A673 (cell line): ENCODE data around the gene CIP2A. TPM values are rescaled to one million over a fixed set of nuclear protein-coding genes. Genes with fewer than 3 reads are reported as not detected.

Source experiments
- BruUV-seq: library from RNA; stranded (reverse); fragments of 400-500 nt; replicated peaks from 2 replicates; lab custom pipeline; 2021; lab: Mats Ljungman, UMichigan
- CTCF ChIA-PET: fragments of 300-600 bp; sonication (Branson Sonifier 250); formaldehyde crosslinking; loops from one replicate; lab custom pipeline; 2022; ENCODE audit warnings: antibody characterized with exemption; lab: Charles Lee
- POLR2A ChIA-PET: fragments of 300-600 bp; sonication (Branson Sonifier 250); formaldehyde crosslinking; loops from one replicate; lab custom pipeline; 2022; ENCODE audit warnings: antibody characterized with exemption; ENCODE audit not compliant: low non-redundant PET; lab: Charles Lee
- DNase-seq: peaks from one replicate; pipeline ENCODE4 v3.0.0-alpha.2; 2015; ENCODE audit warnings: low spot score
- H3K27ac ChIP-seq: fragments of 200-600 bp; sonication (generic); 2 replicates; pipeline ENCODE4 v1.5.1; 2016; ENCODE audit warnings: mixed run types, low read depth, mild to moderate bottlenecking, mixed read lengths, antibody characterized with exemption, low read length; ENCODE audit not compliant: poor library complexity, severe bottlenecking
- H3K27me3 ChIP-seq: fragments of 200-600 bp; sonication (generic); replicated peaks from 2 replicates; pipeline ENCODE4 v1.6.1; 2017; ENCODE audit warnings: mixed run types, low read depth, mild to moderate bottlenecking, mixed read lengths, antibody characterized with exemption, low read length; ENCODE audit not compliant: insufficient read depth, poor library complexity
- H3K36me3 ChIP-seq: fragments of 200-600 bp; sonication (generic); 2 replicates; pipeline ENCODE4 v1.6.1; 2016; ENCODE audit warnings: mixed run types, mild to moderate bottlenecking, mixed read lengths, antibody characterized with exemption, low read length; ENCODE audit not compliant: insufficient read depth, poor library complexity, severe bottlenecking
- H3K4me1 ChIP-seq: fragments of 200-600 bp; sonication (generic); 2 replicates; pipeline ENCODE4 v1.6.1; 2017; ENCODE audit warnings: mixed run types, mild to moderate bottlenecking, mixed read lengths, antibody characterized with exemption, low read length; ENCODE audit not compliant: insufficient read depth, poor library complexity, severe bottlenecking
- H3K4me3 ChIP-seq: fragments of 200-600 bp; sonication (generic); 2 replicates; pipeline ENCODE4 v1.5.1; 2016; ENCODE audit warnings: low read depth, mixed run types, mild to moderate bottlenecking, mixed read lengths, low read length; ENCODE audit not compliant: poor library complexity, severe bottlenecking
- H3K9me3 ChIP-seq: fragments of 200-600 bp; sonication (generic); 2 replicates; pipeline ENCODE4 v1.6.1; 2016; ENCODE audit warnings: mixed run types, low read depth, mild to moderate bottlenecking, mixed read lengths, antibody characterized with exemption, low read length; ENCODE audit not compliant: poor library complexity, severe bottlenecking
- CTCF ChIP-seq: fragments of 300-800, 200-600 bp; sonication (generic); conservative IDR thresholded peaks from 2 replicates; pipeline ENCODE4 v1.5.1; 2017; ENCODE audit warnings: low read depth, mild to moderate bottlenecking, antibody characterized with exemption, low read length, moderate library complexity, mixed read lengths
- EZH2 ChIP-seq: fragments of 200-600 bp; sonication (generic); IDR thresholded peaks from 2 replicates; pipeline ENCODE4 v1.6.1; 2017; ENCODE audit warnings: borderline replicate concordance, low read depth, mild to moderate bottlenecking, mixed read lengths, antibody characterized with exemption, low read length; ENCODE audit not compliant: poor library complexity, severe bottlenecking
- intact Hi-C: fragments of 100-400 bp; cut with micrococcal nuclease; formaldehyde crosslinking; loops from one replicate; pipeline ENCODE4 v1.10.0; 2022; ENCODE audit not compliant: unreplicated experiment
- total RNA-seq: library from RNA; stranded (reverse); gene quantifications from 2 replicates; pipeline ENCODE4 v1.2.3, GENCODE V29; 2021

The CIP2A gene
- total RNA-seq, 1 experiment from 2014 or later = 68.4 TPM

- ChIA-PET CTCF (interaction anchor here (0.6 kb wide), 1 partner anchor 113 kb away, joined by 3 read pairs; no protein-coding TSS in a partner anchor), POLR2A (no interaction called here)
- H3K9me3 ChIP-seq = no peaks in the 10 kb centered on the region
- DNase-seq = no peak
- H3K4me3 ChIP-seq = no peak overlapping the region
- TF ChIP-seq CTCF = no peak
- no peak for TF ChIP-seq EZH2
- intact Hi-C loops = no loop called here
- no TSS peak for BruUV-seq
- H3K36me3 ChIP-seq = no peaks in the 10 kb centered on the region
- no peaks in the 10 kb centered on the region for H3K27me3 ChIP-seq
- H3K27ac ChIP-seq = no peak overlapping the region
- no peaks in the 10 kb centered on the region for H3K4me1 ChIP-seq
Observed at GRCh38 chr3:108511055-108511454, 78.2 kb downstream of the CIP2A start.

GRCh38 chr3:108510496-108510895 is 78.7 kb downstream of the CIP2A start, which contains the start of gene MYH15:
Gene MYH15 (minus strand): TSS chr3:108510596. CDS start chr3:108510530, 66 bp downstream.
- no peak within 1 kb of the TSS for H3K27ac ChIP-seq
- TF ChIP-seq EZH2 = no peak
- TF ChIP-seq CTCF = no peak
- POLR2A ChIA-PET = no interaction called here
- BruUV-seq = no TSS peak
- no peaks in the 10 kb centered on the region for H3K36me3 ChIP-seq
- CTCF ChIA-PET = no interaction called here
- no peaks in the 10 kb centered on the region for H3K27me3 ChIP-seq
- H3K4me3 ChIP-seq = no peak within 1 kb of the TSS
- no peaks in the 10 kb centered on the region for H3K9me3 ChIP-seq
- intact Hi-C loops = no loop called here
- H3K4me1 ChIP-seq = no peaks in the 10 kb centered on the region
- DNase-seq = no peak

- H3K27me3 ChIP-seq = no peaks in the 10 kb centered on the region
- H3K27ac ChIP-seq = no peak overlapping the region
- DNase-seq = no peak
- no peaks in the 10 kb centered on the region for H3K9me3 ChIP-seq
- CTCF ChIA-PET = interaction anchor here (0.7 kb wide), 1 partner anchor 21 kb away, joined by 3 read pairs; no protein-coding TSS in a partner anchor
- no peak overlapping the region for H3K4me3 ChIP-seq
- no peaks in the 10 kb centered on the region for H3K36me3 ChIP-seq
- BruUV-seq = no TSS peak
- H3K4me1 ChIP-seq = no peaks in the 10 kb centered on the region
- TF ChIP-seq CTCF = no peak
- intact Hi-C loops = no loop called here
- POLR2A ChIA-PET = no interaction called here
Observed at GRCh38 chr3:108509871-108510270, 79.4 kb downstream of the CIP2A start.
